ENCODE measurements around the gene NELL2.

DNA sequence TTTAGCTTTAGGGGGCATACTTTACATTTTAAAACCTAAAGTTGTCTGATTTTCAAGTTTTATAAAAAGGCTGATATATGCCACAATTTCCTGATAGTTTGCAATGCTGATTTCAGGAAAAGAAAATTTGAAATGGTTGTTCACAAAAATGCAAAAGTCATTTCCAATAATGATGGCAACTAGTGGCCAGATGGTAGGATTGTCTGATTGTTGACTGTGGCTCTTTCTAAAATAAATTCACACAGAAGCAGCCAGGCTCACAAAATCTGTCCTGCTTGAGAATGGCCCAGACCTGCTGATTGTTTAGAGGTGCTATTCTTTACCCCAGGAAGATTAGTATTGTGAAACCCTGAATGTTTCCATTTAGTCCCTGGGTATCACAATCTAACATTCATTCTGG, 220.3 kb downstream of the NELL2 start:
- TF ChIP-seq, protein P1, sequence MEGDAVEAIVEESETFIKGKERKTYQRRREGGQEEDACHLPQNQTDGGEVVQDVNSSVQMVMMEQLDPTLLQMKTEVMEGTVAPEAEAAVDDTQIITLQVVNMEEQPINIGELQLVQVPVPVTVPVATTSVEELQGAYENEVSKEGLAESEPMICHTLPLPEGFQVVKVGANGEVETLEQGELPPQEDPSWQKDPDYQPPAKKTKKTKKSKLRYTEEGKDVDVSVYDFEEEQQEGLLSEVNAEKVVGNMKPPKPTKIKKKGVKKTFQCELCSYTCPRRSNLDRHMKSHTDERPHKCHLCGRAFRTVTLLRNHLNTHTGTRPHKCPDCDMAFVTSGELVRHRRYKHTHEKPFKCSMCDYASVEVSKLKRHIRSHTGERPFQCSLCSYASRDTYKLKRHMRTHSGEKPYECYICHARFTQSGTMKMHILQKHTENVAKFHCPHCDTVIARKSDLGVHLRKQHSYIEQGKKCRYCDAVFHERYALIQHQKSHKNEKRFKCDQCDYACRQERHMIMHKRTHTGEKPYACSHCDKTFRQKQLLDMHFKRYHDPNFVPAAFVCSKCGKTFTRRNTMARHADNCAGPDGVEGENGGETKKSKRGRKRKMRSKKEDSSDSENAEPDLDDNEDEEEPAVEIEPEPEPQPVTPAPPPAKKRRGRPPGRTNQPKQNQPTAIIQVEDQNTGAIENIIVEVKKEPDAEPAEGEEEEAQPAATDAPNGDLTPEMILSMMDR (IDR thresholded peaks at IDR 0.05; ENCODE audit: low read depth, low read length, poor library complexity, severe bottlenecking): no peak
- TF ChIP-seq EZH2phosphoT487 (IDR thresholded peaks at IDR 0.05; ENCODE audit: borderline replicate concordance, low read length): no peak

Data from DOHH2 (cell line).